Measurements from ENCODE around the gene JARID2.

- TF ChIP-seq GATA3 (IDR thresholded peaks at IDR 0.05; ENCODE audit: low read depth, low read length) (no peak), GATA2 (IDR thresholded peaks at IDR 0.05; ENCODE audit: low read depth, low read length) (no peak)
Observed at GRCh38 chr6:15551262-15551661, 305.4 kb downstream of the JARID2 start.

Measured in SH-SY5Y (cell line).